Kasumi-1 (cell line): Measurements from ENCODE around the gene ARHGAP4.

Experiments used
- DNase-seq, 2 experiments: peaks; one replicate each; lab custom pipeline; 2025; lab: John Stamatoyannopoulos, UW

ARHGAP4 gene

GRCh38 chrX:153927672-153927921 is 1.5 kb upstream of the ARHGAP4 start:
- DNase-seq = peak in 1 of 2 experiments; percentile 35

GRCh38 chrX:153926858-153927671 is 1.0 kb upstream of the ARHGAP4 start:
- DNase-seq = peak; percentile 90 to 94

- DNase-seq = no peak
Observed at GRCh38 chrX:153926552-153926857, 441 bp upstream of the ARHGAP4 start.

- DNase-seq = no peak
Observed at GRCh38 chrX:153925387-153925738, 701 bp downstream of the ARHGAP4 start.

- DNase-seq = peak; percentile 15 to 27
Observed at GRCh38 chrX:153924149-153924861, 1.8 kb downstream of the ARHGAP4 start.

- DNase-seq = no peak
Observed at GRCh38 chrX:153922932-153923857, 2.9 kb downstream of the ARHGAP4 start.

GRCh38 chrX:153921511-153922446 is 4.3 kb downstream of the ARHGAP4 start:
- peak in 1 of 2 experiments; percentile 16 for DNase-seq

- DNase-seq = no peak
Observed at GRCh38 chrX:153921070-153921469, 5.0 kb downstream of the ARHGAP4 start.

- DNase-seq = no peak
Observed at GRCh38 chrX:153920546-153920945, 5.5 kb downstream of the ARHGAP4 start.

GRCh38 chrX:153919281-153919680 is 6.8 kb downstream of the ARHGAP4 start:
- DNase-seq = no peak

- no peak for DNase-seq
Observed at GRCh38 chrX:153917869-153918268, 8.2 kb downstream of the ARHGAP4 start.

GRCh38 chrX:153913701-153914100 is 12.4 kb downstream of the ARHGAP4 start:
- DNase-seq = no peak

GRCh38 chrX:153913211-153913610 is 12.9 kb downstream of the ARHGAP4 start:
- DNase-seq = no peak

- no peak for DNase-seq
Observed at GRCh38 chrX:153911798-153912197, 14.3 kb downstream of the ARHGAP4 start.

GRCh38 chrX:153910446-153910845 is 15.6 kb downstream of the ARHGAP4 start:
- no peak for DNase-seq

GRCh38 chrX:153909980-153910360 is 16.1 kb downstream of the ARHGAP4 start:
- DNase-seq = no peak

- no peak for DNase-seq
Observed at GRCh38 chrX:153909024-153909979, 16.8 kb downstream of the ARHGAP4 start.

GRCh38 chrX:153908219-153908860 is 17.7 kb downstream of the ARHGAP4 start:
- no peak for DNase-seq

GRCh38 chrX:153907456-153907855 is 18.6 kb downstream of the ARHGAP4 start:
- no peak for DNase-seq
